Loucy (cell line): ENCODE data around the gene GNAQ.

Experiments
- CTCF ChIP-seq: fragments of 200-600 bp; sonication (generic); conservative IDR thresholded peaks from 2 replicates; pipeline ENCODE4 v1.5.1; 2014; ENCODE audit warnings: mild to moderate bottlenecking, antibody characterized with exemption, low read length
- EZH2phosphoT487 ChIP-seq: fragments of 200-600 bp; IDR thresholded peaks from 2 replicates; pipeline ENCODE4 v1.6.1; 2018; ENCODE audit warnings: antibody characterized with exemption, mild to moderate bottlenecking, moderate library complexity, borderline replicate concordance

GRCh38 chr9:77833561-77834429, 197.8 kb downstream of the GNAQ start:
- TF ChIP-seq CTCF, result no peak
- no peak for TF ChIP-seq EZH2phosphoT487
